IMR-90 (cell line): ENCODE results near the gene PDCD1LG2. TPM values are rescaled to one million over a fixed set of nuclear protein-coding genes. Genes with fewer than 3 reads are reported as not detected.

Experiments used
- ATAC-seq: fragments of 200-7000 bp; cut with Tn5 transposase; 2 replicates; pipeline ENCODE4 v1.9.1; 2020; ENCODE audit warnings: low read depth, mild to moderate bottlenecking, moderate library complexity
- BruUV-seq: library from RNA; stranded (reverse); fragments of 400-500 nt; replicated peaks from 2 replicates; lab custom pipeline; 2021; lab: Mats Ljungman, UMichigan
- CTCF ChIA-PET: fragments of 300-600 bp; formaldehyde crosslinking; extraction: SDS; loops from one replicate; lab custom pipeline; 2021; ENCODE audit warnings: antibody characterized with exemption; lab: Yijun Ruan, JAX
- POLR2A ChIA-PET: fragments of 300-600 bp; sonication (Branson Sonifier 250); formaldehyde crosslinking; loops from one replicate; lab custom pipeline; 2022; ENCODE audit warnings: antibody characterized with exemption; ENCODE audit not compliant: unreplicated experiment; lab: Charles Lee
- DNase-seq: peaks from one replicate; pipeline ENCODE4 v3.0.0; 2013
- H2AFZ ChIP-seq: replicated peaks from 2 replicates; pipeline ENCODE3; 2013; ENCODE audit warnings: low read length, mild to moderate bottlenecking; ENCODE audit not compliant: poor library complexity
- H2AK5ac ChIP-seq: 2 replicates; pipeline ENCODE4 v1.6.1; 2013; ENCODE audit warnings: low read depth, low read length, inconsistent platforms
- H2AK9ac ChIP-seq: replicated peaks from 2 replicates; pipeline ENCODE3; 2013; ENCODE audit warnings: mild to moderate bottlenecking, low read depth, low read length, moderate library complexity; ENCODE audit not compliant: poor library complexity
- H2BK120ac ChIP-seq: 2 replicates; pipeline ENCODE4 v1.6.1; 2013; ENCODE audit warnings: low read depth, low read length, inconsistent platforms
- H2BK15ac ChIP-seq: 3 replicates; pipeline ENCODE4 v1.6.1; 2013; ENCODE audit warnings: low read depth, low read length, inconsistent platforms
- H2BK20ac ChIP-seq: 2 replicates; pipeline ENCODE4 v1.6.1; 2013; ENCODE audit warnings: low read depth, mild to moderate bottlenecking, inconsistent platforms, low read length, moderate library complexity
- H2BK5ac ChIP-seq: 2 replicates; pipeline ENCODE4 v1.6.1; 2013; ENCODE audit warnings: mild to moderate bottlenecking, low read depth, low read length, inconsistent platforms; ENCODE audit not compliant: poor library complexity, severe bottlenecking
- H3K14ac ChIP-seq: replicated peaks from 2 replicates; pipeline ENCODE4 v1.6.1; 2013; ENCODE audit warnings: low read depth, low read length, inconsistent platforms
- H3K18ac ChIP-seq: 2 replicates; pipeline ENCODE4 v1.6.1; 2013; ENCODE audit warnings: low read depth, low read length, control low read depth
- H3K23ac ChIP-seq: 2 replicates; pipeline ENCODE4 v1.6.1; 2013; ENCODE audit warnings: low read depth, low read length, inconsistent platforms
- H3K27ac ChIP-seq: 2 replicates; pipeline ENCODE4 v1.5.1; 2013; ENCODE audit warnings: mild to moderate bottlenecking, control low read depth, low read length; ENCODE audit not compliant: insufficient read depth
- H3K27me3 ChIP-seq: 2 replicates; pipeline ENCODE4 v1.6.1; 2013; ENCODE audit warnings: low read length; ENCODE audit not compliant: control insufficient read depth, insufficient read depth
- H3K36me3 ChIP-seq: 2 replicates; pipeline ENCODE4 v1.6.1; 2013; ENCODE audit warnings: low read length, mixed read lengths; ENCODE audit not compliant: control insufficient read depth, insufficient read depth
- H3K4ac ChIP-seq: 2 replicates; pipeline ENCODE4 v1.6.1; 2013; ENCODE audit warnings: low read depth, low read length, inconsistent platforms
- H3K4me1 ChIP-seq: 2 replicates; pipeline ENCODE4 v1.6.1; 2013; ENCODE audit warnings: low read length, mixed read lengths; ENCODE audit not compliant: control insufficient read depth, insufficient read depth
- H3K4me2 ChIP-seq: 2 replicates; pipeline ENCODE4 v1.6.1; 2013; ENCODE audit warnings: low read depth, mild to moderate bottlenecking, control low read depth, low read length, moderate library complexity
- H3K4me3 ChIP-seq: 2 replicates; pipeline ENCODE4 v1.5.1; 2013; ENCODE audit warnings: low read depth, mild to moderate bottlenecking, control low read depth, low read length, moderate library complexity; ENCODE audit not compliant: insufficient read depth
- H3K56ac ChIP-seq: 2 replicates; pipeline ENCODE4 v1.6.1; 2013; ENCODE audit warnings: low read length, inconsistent platforms; ENCODE audit not compliant: insufficient read depth; ENCODE audit errors: extremely low read depth
- H3K79me1 ChIP-seq, 2 experiments: 2 replicates each; pipeline ENCODE4 v1.6.1; 2013; ENCODE audit warnings: low read length in 2 of 2, inconsistent platforms in 1 of 2, low read depth in 1 of 2
- H3K9ac ChIP-seq: 2 replicates; pipeline ENCODE4 v1.6.1; 2013; ENCODE audit warnings: low read depth, low read length, control low read depth
- H3K9me1 ChIP-seq: 2 replicates; pipeline ENCODE4 v1.6.1; 2013; ENCODE audit warnings: low read length, inconsistent platforms; ENCODE audit not compliant: insufficient read depth
- H3K9me3 ChIP-seq: 2 replicates; pipeline ENCODE4 v1.6.1; 2013; ENCODE audit warnings: low read length; ENCODE audit not compliant: control insufficient read depth, insufficient read depth
- H4K20me1 ChIP-seq: 2 replicates; pipeline ENCODE4 v1.6.1; 2013; ENCODE audit warnings: low read length, inconsistent platforms; ENCODE audit not compliant: insufficient read depth
- H4K5ac ChIP-seq: 2 replicates; pipeline ENCODE4 v1.6.1; 2013; ENCODE audit warnings: mild to moderate bottlenecking, low read depth, low read length, control low read depth
- H4K8ac ChIP-seq, 2 experiments: 2 replicates each; pipeline ENCODE4 v1.6.1; 2013; ENCODE audit warnings: low read depth in 2 of 2, low read length in 2 of 2, control low read depth in 1 of 2, inconsistent platforms in 1 of 2
- H4K91ac ChIP-seq: 2 replicates; pipeline ENCODE4 v1.6.1; 2013; ENCODE audit warnings: low read depth, low read length, inconsistent platforms; ENCODE audit not compliant: insufficient read depth
- BHLHE40 ChIP-seq: fragments of 150-350 bp; IDR thresholded peaks from 2 replicates; pipeline ENCODE4 v1.6.1; 2016; ENCODE audit warnings: mild to moderate bottlenecking, low read depth, low read length
- CEBPB ChIP-seq: IDR thresholded peaks from 2 replicates; pipeline ENCODE4 v1.6.1; 2012; ENCODE audit warnings: low read depth, low read length, improper control_type of control experiment
- CHD1 ChIP-seq: IDR thresholded peaks from 2 replicates; pipeline ENCODE4 v1.6.1; 2012; ENCODE audit warnings: low read depth, low read length, improper control_type of control experiment
- CTCF ChIP-seq: conservative IDR thresholded peaks from 2 replicates; pipeline ENCODE4 v1.5.1; 2012; ENCODE audit warnings: mild to moderate bottlenecking, low read depth, low read length, improper control_type of control experiment
- FOS ChIP-seq: fragments of 150-350 bp; IDR thresholded peaks from 2 replicates; pipeline ENCODE4 v1.6.1; 2016; ENCODE audit warnings: low read depth, low read length
- MAFK ChIP-seq: IDR thresholded peaks from 2 replicates; pipeline ENCODE4 v1.6.1; 2012; ENCODE audit warnings: low read depth, low read length, improper control_type of control experiment
- MAZ ChIP-seq: IDR thresholded peaks from 2 replicates; pipeline ENCODE4 v1.6.1; 2012; ENCODE audit warnings: low read depth, mild to moderate bottlenecking, low read length, improper control_type of control experiment, moderate library complexity, borderline replicate concordance
- MXI1 ChIP-seq: IDR thresholded peaks from 2 replicates; pipeline ENCODE4 v1.6.1; 2012; ENCODE audit warnings: low read depth, mild to moderate bottlenecking, low read length, moderate library complexity, borderline replicate concordance
- NFE2L2 ChIP-seq: fragments of 150-350 bp; IDR thresholded peaks from 2 replicates; pipeline ENCODE4 v1.6.1; 2016; ENCODE audit warnings: low read depth, mild to moderate bottlenecking, low read length
- POLR2A ChIP-seq: IDR thresholded peaks from 2 replicates; pipeline ENCODE4 v1.6.1; 2012; ENCODE audit warnings: mild to moderate bottlenecking, low read depth, low read length
- RAD21 ChIP-seq: IDR thresholded peaks from 2 replicates; pipeline ENCODE4 v1.6.1; 2012; ENCODE audit warnings: low read length, improper control_type of control experiment
- RCOR1 ChIP-seq: IDR thresholded peaks from 2 replicates; pipeline ENCODE4 v1.6.1; 2012; ENCODE audit warnings: mild to moderate bottlenecking, low read length, improper control_type of control experiment; ENCODE audit not compliant: insufficient replicate concordance
- RFX5 ChIP-seq: IDR thresholded peaks from 2 replicates; pipeline ENCODE4 v1.8.0; 2012; ENCODE audit warnings: low read depth, mild to moderate bottlenecking, low read length, moderate library complexity
- SMC3 ChIP-seq: fragments of 150-350 bp; IDR thresholded peaks from 2 replicates; pipeline ENCODE4 v1.6.1; 2016; ENCODE audit warnings: low read depth, mild to moderate bottlenecking, antibody characterized with exemption, low read length, moderate library complexity
- USF2 ChIP-seq: fragments of 150-350 bp; IDR thresholded peaks from 2 replicates; pipeline ENCODE4 v1.6.1; 2017; ENCODE audit warnings: mild to moderate bottlenecking, antibody characterized with exemption, low read length, low read depth
- WGBS, 2 experiments: methylation state at CpG; one replicate each; pipeline versions ENCODE4 v1.1.5 to v1.1.7; 2013; ENCODE audit warnings: missing lambda C conversion rate in 2 of 2; ENCODE audit not compliant: insufficient read length in 1 of 2; ENCODE audit errors: extremely low coverage in 2 of 2; 5-methylcytosine and 5-hydroxymethylcytosine counted together
- dilution Hi-C: fragments of 300-500 bp; cut with HindIII; formaldehyde crosslinking; loops from one replicate; pipeline ENCODE4 v1.14.3; 2018; ENCODE audit warnings: low sequenced_read_pairs; ENCODE audit not compliant: unreplicated experiment
- in situ Hi-C: fragments of 300-500 bp; cut with MboI; formaldehyde crosslinking; loops from 3 replicates; pipeline ENCODE4 v1.14.3; 2019; ENCODE audit warnings: low sequenced_read_pairs, inconsistent platforms, mixed read lengths
- intact Hi-C: fragments of 100-400 bp; cut with micrococcal nuclease; formaldehyde crosslinking; loops from 2 replicates; pipeline ENCODE4 v1.10.0; 2022
- polyA plus RNA-seq, 3 experiments: library from polyadenylated mRNA; depleted of rRNA; stranded (reverse); fragments of >200 nt; gene quantifications; 2 replicates each; pipeline ENCODE4 v1.2.3, GENCODE V29; 2012; ENCODE audit warnings: low replicate concordance in 1 of 3
- total RNA-seq: library from RNA; depleted of rRNA; stranded (reverse); fragments of >200 nt; gene quantifications from 2 replicates; pipeline ENCODE4 v1.2.3, GENCODE V29; 2012

Gene PDCD1LG2
- total and polyA plus RNA-seq, 2 of the 4 experiments (the other 2 are of a cell fraction), result 17.5 to 33.3 TPM

DNA sequence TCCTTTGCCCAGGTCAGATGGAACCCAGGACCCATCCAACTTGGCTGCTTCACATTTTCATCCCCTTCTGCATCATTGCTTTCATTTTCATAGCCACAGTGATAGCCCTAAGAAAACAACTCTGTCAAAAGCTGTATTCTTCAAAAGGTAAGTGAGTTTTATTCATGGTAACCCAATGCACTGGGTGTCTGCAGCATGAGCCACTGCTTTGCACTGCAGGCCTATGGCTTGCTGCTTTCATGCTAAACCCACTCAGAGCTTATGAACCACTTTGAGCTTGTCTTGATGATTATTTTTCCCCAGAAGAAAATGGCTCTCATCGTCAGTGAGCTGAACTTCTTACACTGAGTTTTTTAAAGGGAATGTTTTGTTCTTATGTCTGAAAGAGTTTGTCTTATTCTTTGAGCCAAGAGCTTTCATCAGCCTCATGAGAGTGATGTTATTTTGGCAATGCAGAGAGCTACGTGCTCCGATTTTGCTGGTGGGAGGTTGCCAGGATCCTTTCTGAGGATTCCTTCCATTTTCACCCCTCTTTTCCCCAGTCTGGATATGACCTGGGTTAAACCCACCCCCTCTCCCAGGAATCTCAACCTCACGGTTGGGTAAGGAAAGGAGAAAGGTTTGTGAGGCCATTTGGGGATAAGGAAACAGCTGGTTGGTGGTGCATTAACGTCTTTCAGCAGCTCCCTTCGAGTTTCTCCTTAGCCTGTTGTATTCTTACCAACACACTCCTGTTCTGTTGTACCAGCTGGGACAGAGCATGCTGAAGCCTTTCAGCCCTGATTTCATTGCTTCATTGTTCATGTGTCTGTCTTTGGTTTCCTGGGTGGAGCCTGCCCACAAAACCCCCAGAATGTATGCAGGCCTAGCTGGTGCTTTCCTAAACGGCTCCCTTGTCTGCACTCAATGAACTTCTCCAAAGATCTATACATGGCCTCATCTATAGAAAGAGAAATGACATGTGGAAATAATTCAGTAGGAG, 47.6 kb downstream of the PDCD1LG2 start:
- WGBS, 2 experiments, result 50% methylated on average over 1 of the region's 7 CpGs; no CpG with 5 or more reads in 1 of the 2 experiments
- dilution Hi-C loops (no loop called here), intact Hi-C loops (no loop called here), in situ Hi-C loops (no loop called here)
- H4K8ac ChIP-seq, result no peak overlapping the region
- 0 out of 2 replicates have a peak overlapping the region, but pooled peaks have one; percentile 36 for H3K23ac ChIP-seq
- H3K4me2 ChIP-seq, result no peak overlapping the region
- DNase-seq (no peak), ATAC-seq (no peak)
- no peaks in the 10 kb centered on the region for H4K20me1 ChIP-seq
- ChIA-PET POLR2A (no interaction called here), CTCF (interaction anchor here (1.3 kb wide), 1 partner anchor 107 kb away, joined by 3 read pairs; the partner anchor contains the start of gene CD274)
- no peak overlapping the region for H3K18ac ChIP-seq
- 0 out of 2 replicates have a peak overlapping the region, but pooled peaks have one; percentile 11 for H3K14ac ChIP-seq
- H2BK20ac ChIP-seq, result 0 out of 2 replicates have a peak overlapping the region, but pooled peaks have one; percentile 64
- peak overlapping the region; percentile 30; the same call in 1 of the 2 replicates for H4K91ac ChIP-seq
- no peaks in the 10 kb centered on the region for H3K27me3 ChIP-seq
- peak overlapping the region; percentile 36; the same call in 1 of the 2 replicates for H3K4ac ChIP-seq
- H2BK120ac ChIP-seq, result peak overlapping the region; percentile 29; the same call in 1 of the 2 replicates
- H3K9ac ChIP-seq, result no peak overlapping the region
- peaks cover 11% of the 10 kb centered on the region for H3K9me1 ChIP-seq
- H3K56ac ChIP-seq, result no peak overlapping the region
- no peak overlapping the region for H3K4me3 ChIP-seq
- no peak overlapping the region for H3K27ac ChIP-seq
- H2AFZ ChIP-seq, result no peak overlapping the region
- H4K5ac ChIP-seq, result 0 out of 2 replicates have a peak overlapping the region, but pooled peaks have one; percentile 19
- no TSS peak for BruUV-seq
- H3K4me1 ChIP-seq, result peaks cover 15% of the 10 kb centered on the region
- H3K9me3 ChIP-seq, result no peaks in the 10 kb centered on the region
- H3K36me3 ChIP-seq, result peaks cover 12% of the 10 kb centered on the region
- H2AK5ac ChIP-seq, result peak overlapping the region; percentile 46
- no peak overlapping the region for H2BK5ac ChIP-seq
- peak overlapping the region; percentile 19; the same call in 1 of the 3 replicates for H2BK15ac ChIP-seq
- peak overlapping the region; percentile 4 for H2AK9ac ChIP-seq
- H3K79me1 ChIP-seq, result peaks cover 12 to 37% of the 10 kb centered on the region in 2 experiments
- TF ChIP-seq NFE2L2 (no peak), RFX5 (no peak), MAZ (no peak), USF2 (no peak), CTCF (no peak), BHLHE40 (no peak), MAFK (no peak), RCOR1 (no peak), SMC3 (no peak), FOS (no peak), CEBPB (no peak), CHD1 (no peak), RAD21 (no peak), POLR2A (no peak), MXI1 (no peak)
